ENCODE results near the gene HSPA6. TPM values are rescaled to one million over a fixed set of nuclear protein-coding genes. Genes with fewer than 3 reads are reported as not detected.
"Not testable (repeated sequence)": the region's sequence is repeated elsewhere in the genome, so short reads cannot be mapped to it uniquely, and the experiment has no call there.

The HSPA6 gene
- polyA plus RNA-seq, 5 donors = 0.78 to 1.7 (median 0.88) TPM

DNA sequence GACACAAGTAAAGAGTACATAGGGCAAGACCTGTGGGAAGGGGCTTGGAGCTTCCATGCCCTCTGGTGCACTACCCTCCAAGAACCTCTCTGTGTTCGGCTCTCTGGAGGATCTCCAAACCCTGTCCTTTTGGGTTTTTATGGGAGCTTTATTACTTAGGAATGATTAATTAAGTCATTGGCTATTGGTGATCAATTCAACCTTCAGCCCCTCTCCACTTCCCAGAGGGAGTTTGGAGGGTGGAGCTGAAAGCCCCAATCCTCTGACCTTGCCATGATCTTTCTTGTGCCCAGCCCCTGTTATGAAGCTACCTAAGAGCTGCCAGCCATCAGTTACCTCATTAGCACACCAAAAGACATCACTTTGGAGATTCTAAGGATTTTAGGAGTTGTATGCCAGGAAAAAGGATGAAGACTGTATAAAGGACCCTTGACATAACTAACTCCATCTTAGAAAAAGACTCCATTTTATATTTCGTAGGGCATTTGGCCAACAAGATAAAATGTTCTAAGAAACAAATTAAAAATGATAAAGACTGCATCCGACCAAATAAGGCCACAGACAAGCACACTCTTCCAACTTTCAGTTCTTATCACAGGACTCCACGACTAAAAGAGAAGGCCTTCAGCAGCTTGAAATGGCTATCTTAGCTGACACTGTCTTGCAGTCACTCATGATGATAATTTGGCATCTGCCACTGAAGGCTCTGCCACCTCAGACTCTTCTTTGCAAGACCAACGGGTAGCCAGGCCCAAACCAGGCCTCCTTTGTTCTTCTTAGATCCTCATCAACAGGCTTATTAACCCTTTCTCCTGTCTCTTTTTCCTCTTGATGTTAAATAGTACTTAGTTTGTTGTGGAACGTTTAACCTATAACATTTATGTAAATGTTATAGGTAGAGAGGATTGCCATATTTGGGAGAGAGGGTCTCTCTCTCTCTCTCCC lies 33.4 kb downstream of the HSPA6 start:
- not testable (repeated sequence) for DNase-seq

GRCh38 chr1:161560960-161561715 lies 36.8 kb downstream of the HSPA6 start:
- peak in 1 of 2 donors; percentile 18 for DNase-seq

DNA sequence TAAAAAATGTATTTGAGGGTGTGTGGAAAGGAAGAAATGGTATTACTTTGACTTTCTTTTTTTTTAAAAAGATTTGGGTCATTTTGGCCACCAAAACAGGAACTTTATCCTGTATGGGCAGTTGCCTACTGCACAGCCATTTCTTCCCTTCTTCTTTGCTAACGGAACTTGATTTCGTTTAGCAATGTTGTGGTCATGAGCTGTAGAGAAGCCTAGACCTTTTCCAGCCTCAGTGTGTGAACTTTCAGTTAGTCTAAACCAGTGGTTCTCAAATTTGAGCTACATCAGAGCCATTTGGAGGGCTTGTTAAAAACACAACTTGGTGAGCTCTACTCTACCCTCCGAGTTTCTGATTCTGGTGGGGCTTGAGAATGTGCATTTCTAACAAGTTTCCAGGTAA lies 38.1 kb downstream of the HSPA6 start:
- not testable (repeated sequence) for DNase-seq

DNA sequence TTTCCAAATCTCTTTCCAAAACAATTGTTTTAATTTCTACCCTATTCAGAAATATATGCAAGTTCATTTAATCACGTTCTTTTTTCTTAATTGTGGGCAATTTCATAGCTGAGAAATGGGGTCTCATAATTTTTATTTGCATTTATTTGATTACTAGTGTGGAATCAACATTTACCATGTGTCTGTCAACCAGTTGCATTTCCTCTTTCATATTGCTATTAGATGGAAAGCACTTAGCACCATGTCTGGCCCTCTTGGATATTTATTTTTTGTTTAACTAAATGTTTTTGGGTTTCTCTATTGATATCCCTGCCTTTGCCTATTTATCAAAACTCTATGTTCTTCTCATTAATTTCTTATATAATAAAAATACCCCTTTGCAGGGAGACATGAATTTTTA lies 39.2 kb downstream of the HSPA6 start:
- DNase-seq = not testable (repeated sequence)

DNA sequence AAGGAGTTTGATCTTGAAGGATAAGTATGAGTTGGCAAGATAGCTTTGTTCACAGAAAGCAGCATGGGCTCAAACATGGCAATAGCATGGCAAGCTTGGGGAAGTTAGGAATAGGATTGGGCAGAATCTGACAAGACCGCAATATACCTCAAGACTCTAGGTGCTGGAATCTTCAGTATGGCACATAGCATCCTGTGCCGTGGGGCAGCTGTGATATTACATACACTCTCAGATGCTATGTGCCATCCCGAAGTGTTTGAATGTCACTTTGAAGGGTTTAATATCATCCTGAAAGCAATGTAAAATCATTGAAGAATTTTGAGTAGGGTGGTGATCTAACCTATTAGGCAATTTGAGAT lies 42.2 kb downstream of the HSPA6 start:
- DNase-seq = not testable (repeated sequence)

DNA sequence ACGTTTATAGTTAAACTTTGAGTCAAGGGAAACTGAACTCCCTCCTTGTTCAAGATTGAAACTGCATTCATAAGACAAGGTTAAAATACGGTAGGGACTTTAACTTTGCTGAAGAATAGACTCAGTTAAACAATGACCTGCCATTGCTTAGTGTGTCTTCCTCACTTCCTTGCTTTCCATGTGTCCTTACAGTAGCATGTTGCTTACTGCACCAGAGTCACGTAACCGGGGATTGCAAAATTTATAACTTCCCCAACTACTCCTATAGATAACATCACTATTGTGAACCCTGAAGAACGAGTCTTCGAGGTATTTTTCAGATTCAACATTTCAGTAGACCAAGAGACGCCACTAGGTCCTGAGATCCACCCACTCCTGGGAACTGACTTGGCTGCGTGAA lies 47.4 kb downstream of the HSPA6 start:
- DNase-seq = not testable (repeated sequence)

Other genes with a start within 250 kb of the HSPA6 start
- 1 to 10 TPM; 2.6 to 4.7 (median 3.2) TPM for gene MPZ, start 214.6 kb upstream of the HSPA6 start, polyA plus RNA-seq (ENCODE audit: insufficient read depth in 1 of 5, insufficient read length in 5 of 5, low replicate concordance in 1 of 5)
- 100 to 1,000 TPM; 161 to 204 (median 179) TPM for gene SDHC, start 210.2 kb upstream of the HSPA6 start, polyA plus RNA-seq (ENCODE audit: insufficient read depth in 1 of 5, insufficient read length in 5 of 5, low replicate concordance in 1 of 5)
- gene CFAP126, start 156.7 kb upstream of the HSPA6 start, polyA plus RNA-seq (ENCODE audit: insufficient read depth in 1 of 5, insufficient read length in 5 of 5, low replicate concordance in 1 of 5) = 10 to 100 TPM in 3 of 5 donors, 1 to 10 TPM in 2; 4.5 to 20.0 (median 14.6) TPM
- 10 to 100 TPM; 13.3 to 18.6 (median 15.2) TPM for gene FCGR2A, start 19.1 kb upstream of the HSPA6 start, polyA plus RNA-seq (ENCODE audit: insufficient read depth in 1 of 5, insufficient read length in 5 of 5, low replicate concordance in 1 of 5)
- gene FCGR3A, start 25.3 kb downstream of the HSPA6 start, polyA plus RNA-seq (ENCODE audit: insufficient read depth in 1 of 5, insufficient read length in 5 of 5, low replicate concordance in 1 of 5) = 1 to 10 TPM; 2.1 to 5.7 (median 3.9) TPM
- under 1 TPM; 0.24 to 0.95 (median 0.60) TPM for gene FCGR3B, start 106.6 kb downstream of the HSPA6 start, polyA plus RNA-seq (ENCODE audit: insufficient read depth in 1 of 5, insufficient read length in 5 of 5, low replicate concordance in 1 of 5)
- gene FCGR2B, start 138.6 kb downstream of the HSPA6 start, polyA plus RNA-seq (ENCODE audit: insufficient read depth in 1 of 5, insufficient read length in 5 of 5, low replicate concordance in 1 of 5) = 1 to 10 TPM in 1 of 5 donors, under 1 TPM in 4; 0.44 to 1.1 (median 0.59) TPM
- under 1 TPM in 3 of 5 donors, not detected in 2; 0.15 to 0.32 (median 0.15) TPM for gene FCRLA, start 182.7 kb downstream of the HSPA6 start, polyA plus RNA-seq (ENCODE audit: insufficient read depth in 1 of 5, insufficient read length in 5 of 5, low replicate concordance in 1 of 5)
- under 1 TPM; 0.24 to 0.51 (median 0.42) TPM for gene FCRLB, start 197.0 kb downstream of the HSPA6 start, polyA plus RNA-seq (ENCODE audit: insufficient read depth in 1 of 5, insufficient read length in 5 of 5, low replicate concordance in 1 of 5)
- 10 to 100 TPM; 36.2 to 52.8 (median 47.5) TPM for gene DUSP12, start 225.2 kb downstream of the HSPA6 start, polyA plus RNA-seq (ENCODE audit: insufficient read depth in 1 of 5, insufficient read length in 5 of 5, low replicate concordance in 1 of 5)
- gene ATF6, start 241.8 kb downstream of the HSPA6 start, polyA plus RNA-seq (ENCODE audit: insufficient read depth in 1 of 5, insufficient read length in 5 of 5, low replicate concordance in 1 of 5) = 10 to 100 TPM; 20.7 to 32.9 (median 29.8) TPM